Panc1 (cell line): ENCODE data around the gene CDC42EP4.

Experiments used
- CTCF ChIP-seq: fragments of 450-650 bp; IDR thresholded peaks from 2 replicates; pipeline ENCODE4 v1.5.1; 2017; ENCODE audit warnings: mild to moderate bottlenecking
- POLR2AphosphoS5 ChIP-seq: IDR thresholded peaks from 2 replicates; pipeline ENCODE4 v1.6.1; 2012; ENCODE audit warnings: mild to moderate bottlenecking, low read depth, low read length, moderate library complexity
- REST ChIP-seq, 2 experiments: IDR thresholded peaks; 2 replicates each; pipeline ENCODE4 v1.6.1; 2011 to 2012; ENCODE audit warnings: low read depth in 2 of 2, control low read depth in 1 of 2, low read length in 1 of 2, mild to moderate bottlenecking in 1 of 2, moderate library complexity in 1 of 2; ENCODE audit not compliant: insufficient read depth in 1 of 2
- TCF7L2 ChIP-seq: IDR thresholded peaks from 2 replicates; pipeline ENCODE4 v1.6.1; 2011; ENCODE audit warnings: mild to moderate bottlenecking, low read depth, low read length, inconsistent platforms

GRCh38 chr17:73265646-73266640, 45.9 kb downstream of the CDC42EP4 start:
- no peak for TF ChIP-seq CTCF
- no peak for TF ChIP-seq POLR2AphosphoS5
- no peak for TF ChIP-seq REST (IDR thresholded peaks at IDR 0.05; ENCODE audit: insufficient read depth in 1 of 2, low read depth in 2 of 2, low read length in 1 of 2)
- no peak for TF ChIP-seq TCF7L2
